Adrenal gland (tissue), 5 donors: Measurements from ENCODE around the gene BCL2A1.
"Not testable (repeated sequence)": the region's sequence is repeated elsewhere in the genome, so short reads cannot be mapped to it uniquely, and the experiment has no call there.

Experiments used
- POLR2A ChIP-seq, 2 donors: fragments of 450-650 bp; IDR thresholded peaks; one replicate each; pipeline ENCODE4 v1.6.1; 2017; ENCODE audit warnings: antibody characterized with exemption in 2 of 2, mild to moderate bottlenecking in 2 of 2, moderate library complexity in 1 of 2
- TF ChIP-seq, protein P1 (sequence below), 6 experiments: fragments of 450-650 bp in 4 of 6; fragments of 200-600 bp in 2 of 6; sonication (generic) in 1 of 6; IDR thresholded peaks; 1 replicate in 5 of 6; 2 replicates in 1 of 6; pipeline versions ENCODE4 v1.5.1 to v1.8.0; 2016 to 2021; ENCODE audit warnings: antibody characterized with exemption in 6 of 6, mild to moderate bottlenecking in 2 of 6, moderate library complexity in 1 of 6
- donor health status: DM: no; HTN: no; CAD: no.

GRCh38 chr15:80011041-80011523 lies 40.1 kb upstream of the BCL2A1 start:
- TF ChIP-seq, protein P1, sequence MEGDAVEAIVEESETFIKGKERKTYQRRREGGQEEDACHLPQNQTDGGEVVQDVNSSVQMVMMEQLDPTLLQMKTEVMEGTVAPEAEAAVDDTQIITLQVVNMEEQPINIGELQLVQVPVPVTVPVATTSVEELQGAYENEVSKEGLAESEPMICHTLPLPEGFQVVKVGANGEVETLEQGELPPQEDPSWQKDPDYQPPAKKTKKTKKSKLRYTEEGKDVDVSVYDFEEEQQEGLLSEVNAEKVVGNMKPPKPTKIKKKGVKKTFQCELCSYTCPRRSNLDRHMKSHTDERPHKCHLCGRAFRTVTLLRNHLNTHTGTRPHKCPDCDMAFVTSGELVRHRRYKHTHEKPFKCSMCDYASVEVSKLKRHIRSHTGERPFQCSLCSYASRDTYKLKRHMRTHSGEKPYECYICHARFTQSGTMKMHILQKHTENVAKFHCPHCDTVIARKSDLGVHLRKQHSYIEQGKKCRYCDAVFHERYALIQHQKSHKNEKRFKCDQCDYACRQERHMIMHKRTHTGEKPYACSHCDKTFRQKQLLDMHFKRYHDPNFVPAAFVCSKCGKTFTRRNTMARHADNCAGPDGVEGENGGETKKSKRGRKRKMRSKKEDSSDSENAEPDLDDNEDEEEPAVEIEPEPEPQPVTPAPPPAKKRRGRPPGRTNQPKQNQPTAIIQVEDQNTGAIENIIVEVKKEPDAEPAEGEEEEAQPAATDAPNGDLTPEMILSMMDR (IDR thresholded peaks at IDR 0.05): not testable (repeated sequence)
- TF ChIP-seq POLR2A (IDR thresholded peaks at IDR 0.05): not testable (repeated sequence)
